ENCODE data around the gene TELO2.

The TELO2 gene

GRCh38 chr16:1481906-1482835 is 11.0 kb upstream of the TELO2 start:
- Histone ChIP-seq H3K4me2 (ENCODE audit: low read length) (no peak overlapping the region), H2AFZ (ENCODE audit: low read depth, low read length) (no peak overlapping the region)

GRCh38 chr16:1485847-1486496 is 7.2 kb upstream of the TELO2 start:
- H3K4me1 ChIP-seq (ENCODE audit: low read length), result no peaks in the 10 kb centered on the region
- H3K36me3 ChIP-seq (replicated peaks; ENCODE audit: low read depth, low read length), result no peaks in the 10 kb centered on the region
- H3K27ac ChIP-seq (ENCODE audit: low read length), result no peak overlapping the region
- H3K4me3 ChIP-seq (ENCODE audit: low read length), result no peak overlapping the region
- no peak for TF ChIP-seq CTCF (IDR thresholded peaks at IDR 0.05; ENCODE audit: low read depth, low read length)
- no peak for TF ChIP-seq EZH2phosphoT487 (IDR thresholded peaks at IDR 0.05; ENCODE audit: low read depth)
- H2AFZ ChIP-seq (ENCODE audit: low read depth, low read length), result no peak overlapping the region
- no peak overlapping the region for H3K4me2 ChIP-seq (ENCODE audit: low read length)
- no peak overlapping the region for H3K9ac ChIP-seq (ENCODE audit: low read length)
- H4K20me1 ChIP-seq (ENCODE audit: insufficient read depth, low read length), result no peaks in the 10 kb centered on the region
- no peaks in the 10 kb centered on the region for H3K9me3 ChIP-seq (ENCODE audit: insufficient read depth, low read length)
- no peaks in the 10 kb centered on the region for H3K79me2 ChIP-seq (ENCODE audit: low read length)
- no peaks in the 10 kb centered on the region for H3K27me3 ChIP-seq (ENCODE audit: low read depth, low read length)

More at GRCh38 chr16:1481906-1482835, 11.0 kb upstream of the TELO2 start:
- no peak overlapping the region for H3K9ac ChIP-seq (ENCODE audit: low read length)
- no peaks in the 10 kb centered on the region for H3K4me1 ChIP-seq (ENCODE audit: low read length)
- no peaks in the 10 kb centered on the region for H3K79me2 ChIP-seq (ENCODE audit: low read length)
- no peaks in the 10 kb centered on the region for H3K27me3 ChIP-seq (ENCODE audit: low read depth, low read length)
- H3K4me3 ChIP-seq (ENCODE audit: low read length), result no peak overlapping the region
- H4K20me1 ChIP-seq (ENCODE audit: insufficient read depth, low read length), result no peaks in the 10 kb centered on the region
- H3K36me3 ChIP-seq (replicated peaks; ENCODE audit: low read depth, low read length), result no peaks in the 10 kb centered on the region
- TF ChIP-seq EZH2phosphoT487 (IDR thresholded peaks at IDR 0.05; ENCODE audit: low read depth) (no peak), CTCF (IDR thresholded peaks at IDR 0.05; ENCODE audit: low read depth, low read length) (no peak)
- no peak overlapping the region for H3K27ac ChIP-seq (ENCODE audit: low read length)
- no peaks in the 10 kb centered on the region for H3K9me3 ChIP-seq (ENCODE audit: insufficient read depth, low read length)

- no peak overlapping the region for H3K27ac ChIP-seq (ENCODE audit: low read length)
- no peak overlapping the region for H2AFZ ChIP-seq (ENCODE audit: low read depth, low read length)
- no peak overlapping the region for H3K4me3 ChIP-seq (ENCODE audit: low read length)
- H3K4me2 ChIP-seq (ENCODE audit: low read length), result no peak overlapping the region
- no peaks in the 10 kb centered on the region for H3K27me3 ChIP-seq (ENCODE audit: low read depth, low read length)
- H3K36me3 ChIP-seq (replicated peaks; ENCODE audit: low read depth, low read length), result no peaks in the 10 kb centered on the region
- no peaks in the 10 kb centered on the region for H3K9me3 ChIP-seq (ENCODE audit: insufficient read depth, low read length)
- TF ChIP-seq CTCF (IDR thresholded peaks at IDR 0.05; ENCODE audit: low read depth, low read length) (no peak), EZH2phosphoT487 (IDR thresholded peaks at IDR 0.05; ENCODE audit: low read depth) (no peak)
- H3K4me1 ChIP-seq (ENCODE audit: low read length), result no peaks in the 10 kb centered on the region
- H3K79me2 ChIP-seq (ENCODE audit: low read length), result no peaks in the 10 kb centered on the region
- no peak overlapping the region for H3K9ac ChIP-seq (ENCODE audit: low read length)
- H4K20me1 ChIP-seq (ENCODE audit: insufficient read depth, low read length), result no peaks in the 10 kb centered on the region
These were observed 6.4 kb upstream of the TELO2 start for GRCh38 chr16:1486551-1487390.
